Bronchial smooth muscle cell (primary cell): ENCODE data around the gene ITGA2B. TPM values are rescaled to one million over a fixed set of nuclear protein-coding genes. Genes with fewer than 3 reads are reported as not detected.

ENCODE experiments used
- total RNA-seq: library from RNA; depleted of rRNA; stranded (reverse); fragments of >200 nt; gene quantifications from 2 replicates; pipeline ENCODE4 v1.2.1, GENCODE V29; 2014

The ITGA2B gene
- 0.16 and 0.60 TPM in 2 replicates for total RNA-seq

GRCh38 chr17:44389281-44389680 lies at the start of gene ITGA2B:
TSS of gene ITGA2B (minus strand) at chr17:44389649. CDS start at chr17:44389473, 176 bp downstream.

DNA sequence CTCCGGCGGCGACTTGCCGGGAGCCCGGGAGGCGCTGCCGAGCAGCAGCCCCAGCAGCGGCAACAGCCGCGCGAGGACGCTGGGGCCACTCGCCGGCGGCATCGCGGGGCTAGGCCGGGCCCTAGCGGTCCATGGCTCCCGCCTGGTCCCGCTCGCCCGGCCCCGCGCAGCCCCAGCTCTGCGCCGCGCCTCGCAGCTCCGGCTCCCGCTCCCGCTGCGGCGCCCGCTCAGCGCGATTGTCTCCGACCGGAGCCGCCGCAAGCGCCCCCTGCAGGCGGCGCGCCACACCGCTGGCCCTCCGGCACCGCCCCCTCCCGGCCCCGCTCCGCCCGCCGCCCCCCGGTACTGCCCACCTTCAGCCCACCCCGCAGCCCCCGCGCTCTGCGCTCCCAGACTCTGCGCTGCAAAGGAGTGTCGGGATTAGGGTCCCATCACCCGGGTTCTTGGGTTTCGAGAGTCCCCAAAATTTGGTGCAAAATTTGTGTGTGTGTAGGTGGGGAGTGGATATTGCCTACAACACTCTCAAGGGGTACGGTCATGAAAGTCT lies 25.8 kb downstream of the ITGA2B start, which contains the start of gene FAM171A2:
Gene FAM171A2, minus strand, starts transcription at position 241 of the 547 bp plus-strand sequence. Its CDS starts 139 bp downstream, at position 102.

DNA sequence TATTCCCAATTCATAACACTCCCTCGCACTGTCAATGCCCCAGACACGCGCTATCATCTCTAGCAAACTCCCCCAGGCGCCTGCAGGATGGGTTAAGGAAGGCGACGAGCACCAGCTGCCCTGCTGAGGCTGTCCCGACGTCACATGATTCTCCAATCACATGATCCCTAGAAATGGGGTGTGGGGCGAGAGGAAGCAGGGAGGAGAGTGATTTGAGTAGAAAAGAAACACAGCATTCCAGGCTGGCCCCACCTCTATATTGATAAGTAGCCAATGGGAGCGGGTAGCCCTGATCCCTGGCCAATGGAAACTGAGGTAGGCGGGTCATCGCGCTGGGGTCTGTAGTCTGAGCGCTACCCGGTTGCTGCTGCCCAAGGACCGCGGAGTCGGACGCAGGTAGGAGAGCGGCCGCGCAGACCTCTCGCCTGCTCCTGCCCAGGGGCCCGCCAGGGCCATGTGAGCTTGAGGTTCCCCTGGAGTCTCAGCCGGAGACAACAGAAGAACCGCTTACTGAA lies 44.5 kb downstream of the ITGA2B start, which contains the start of gene GRN:
Gene GRN, plus strand, starts transcription at position 364 of the 515 bp plus-strand sequence. CDS start 3,863 bp downstream, outside the sequence.

DNA sequence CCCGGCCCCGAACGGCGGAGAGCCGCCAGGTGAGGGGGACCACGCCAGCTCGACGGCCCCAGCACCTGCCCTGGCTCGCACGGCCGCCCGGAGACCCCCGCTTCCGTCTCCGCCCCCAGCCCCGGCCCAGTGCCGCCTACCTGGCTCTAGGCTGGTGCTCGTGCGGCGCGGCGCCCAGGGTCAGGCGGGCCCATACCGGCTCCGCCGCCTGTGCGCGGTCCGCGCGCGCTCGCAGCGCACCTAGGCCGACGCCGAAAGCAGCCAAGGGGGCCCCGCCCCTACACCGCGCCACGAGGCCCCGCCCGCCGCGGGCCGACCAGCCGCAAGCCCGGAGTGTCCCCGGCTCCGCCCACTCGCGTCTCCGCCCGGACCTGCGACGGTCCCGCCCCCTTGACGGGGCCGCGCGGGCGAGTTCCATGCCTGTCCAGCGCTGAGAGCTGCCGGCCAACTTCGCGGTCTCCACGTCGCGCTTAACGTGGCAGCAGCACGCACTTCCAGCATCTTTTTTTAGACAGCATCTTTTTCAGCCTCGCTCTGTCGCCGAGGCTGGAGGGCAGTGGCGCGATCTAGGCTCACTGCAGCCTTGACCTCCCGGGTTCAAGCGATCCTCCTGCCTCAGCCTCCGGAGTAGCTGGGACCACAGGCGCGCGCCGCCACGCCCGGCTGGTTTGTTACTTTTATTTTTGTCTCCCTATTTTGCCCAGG lies 64.7 kb downstream of the ITGA2B start, which contains the start of gene SLC25A39:
Gene SLC25A39, minus strand, starts transcription at position 253 of the 705 bp plus-strand sequence. CDS start 1,261 bp downstream, outside the sequence.

Other genes with a start within 250 kb of the ITGA2B start
- gene HROB, start 247.7 kb downstream of the ITGA2B start, total RNA-seq = 0.43 and 0.63 TPM in 2 replicates
- gene ASB16, start 218.9 kb downstream of the ITGA2B start, total RNA-seq = 0.16 TPM in 1 of 2 replicates, not detected in the other
- 24.9 and 31.0 TPM in 2 replicates for gene TMUB2, start 202.7 kb downstream of the ITGA2B start, total RNA-seq
- 23.3 and 23.5 TPM in 2 replicates for gene ATXN7L3, start 189.8 kb downstream of the ITGA2B start, total RNA-seq
- gene UBTF, start 170.0 kb downstream of the ITGA2B start, total RNA-seq = 46.3 and 63.4 TPM in 2 replicates
- gene SLC4A1, start 121.5 kb downstream of the ITGA2B start, total RNA-seq = not detected in 2 replicates
- 0.17 and 0.32 TPM in 2 replicates for gene RUNDC3A, start 81.0 kb downstream of the ITGA2B start, total RNA-seq
- 47.7 and 48.9 TPM in 2 replicates for gene SLC25A39, start 64.8 kb downstream of the ITGA2B start, total RNA-seq
- 282 and 385 TPM in 2 replicates for gene GRN, start 44.3 kb downstream of the ITGA2B start, total RNA-seq
- gene FAM171A2, start 25.8 kb downstream of the ITGA2B start, total RNA-seq = 4.1 and 8.8 TPM in 2 replicates
- 15.6 TPM in 2 replicates for gene GPATCH8, start 113.8 kb upstream of the ITGA2B start, total RNA-seq
- gene FZD2, start 167.8 kb upstream of the ITGA2B start, total RNA-seq = 17.2 and 18.1 TPM in 2 replicates